Measurements from ENCODE around the gene SULT2B1.

The SULT2B1 gene

DNA sequence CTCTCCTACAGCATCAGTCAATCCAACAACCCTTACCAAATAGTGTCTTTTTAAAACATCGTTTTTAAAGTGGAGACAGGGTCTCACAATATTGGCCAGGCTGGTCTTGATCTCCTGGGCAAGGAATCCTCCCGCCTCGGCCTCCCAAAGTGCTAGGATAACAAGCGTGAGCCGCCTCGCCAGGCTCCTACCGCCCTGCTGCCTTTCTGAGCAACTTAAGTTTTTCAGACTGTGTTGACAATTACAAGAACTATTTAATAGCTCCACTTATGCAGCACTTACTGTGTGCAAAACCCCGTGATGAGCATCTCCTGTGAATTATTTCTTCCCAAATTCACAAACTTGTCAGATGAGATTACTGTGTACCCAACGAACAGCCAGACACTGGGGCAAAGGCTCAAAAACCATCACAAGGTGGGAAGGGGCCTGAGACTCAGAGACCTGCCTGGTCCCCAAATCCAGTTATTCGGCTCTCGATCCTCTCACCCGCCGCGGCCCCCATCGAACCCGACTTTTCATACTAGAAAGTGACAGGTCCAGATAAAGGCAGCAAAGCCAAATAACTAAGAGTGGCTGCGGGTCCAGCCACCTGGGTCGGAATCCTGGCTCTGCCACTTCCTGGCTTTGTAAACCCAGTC is 66.4 kb downstream of the SULT2B1 start:
- peak overlapping the region; percentile 95 for H3K4me3 Mint-ChIP-seq
- CTCF ChIA-PET = interaction anchor here (1.5 to 3.0 kb wide), 2 partner anchors 9 to 34 kb away, joined by 7 to 13 read pairs; no protein-coding TSS in a partner anchor
- peaks cover 52% of the 10 kb centered on the region for H3K4me1 Mint-ChIP-seq
- H3K27ac Mint-ChIP-seq = peak overlapping the region; percentile 97
- H3K27me3 Mint-ChIP-seq = peaks cover 4% of the 10 kb centered on the region
- H3K9me3 Mint-ChIP-seq = no peaks in the 10 kb centered on the region
- DNase-seq = no peak
- H3K36me3 Mint-ChIP-seq = peaks cover 57% of the 10 kb centered on the region

DNA sequence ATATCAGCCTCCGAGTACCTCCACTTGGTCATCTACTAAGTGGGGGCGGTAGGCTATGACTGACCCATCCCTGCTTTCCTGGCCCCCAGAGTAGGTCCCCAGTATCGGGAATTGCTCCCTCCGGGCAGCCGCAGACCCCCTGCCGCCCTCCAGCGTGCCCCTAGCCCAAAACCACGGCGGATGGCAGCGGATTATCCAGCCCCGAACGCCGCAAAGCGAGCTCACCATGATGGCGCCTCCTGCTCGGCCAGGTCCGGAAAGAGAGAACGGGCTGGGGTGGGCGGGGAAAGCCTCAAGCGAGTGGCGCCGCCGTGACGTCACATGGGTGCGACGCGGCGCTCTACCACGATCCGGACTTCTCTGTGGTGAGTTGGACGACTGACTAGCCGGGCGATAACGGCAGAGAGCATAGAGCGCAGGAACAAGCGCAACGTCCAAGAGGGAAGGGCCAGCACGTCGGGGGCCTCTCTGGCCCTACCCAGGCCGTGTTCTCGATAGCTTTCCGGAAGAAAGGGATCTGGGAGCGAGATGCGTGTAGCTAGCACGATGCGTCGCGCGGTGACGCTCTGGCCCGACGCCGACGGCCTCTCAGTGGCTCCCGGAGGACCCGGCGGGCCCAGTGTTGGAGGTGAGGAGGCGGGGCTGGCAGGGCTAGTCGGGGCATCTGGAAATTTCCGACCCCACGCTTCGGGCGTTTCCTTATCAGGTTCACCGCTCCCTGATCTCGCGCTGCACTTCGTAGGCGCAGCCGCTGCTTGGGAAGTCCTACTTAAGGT is 67.1 kb downstream of the SULT2B1 start, which contains the start of the genes RPL18 and SPHK2:
Gene RPL18, minus strand, starts transcription at position 263 of the 776 bp plus-strand sequence. Its CDS starts 35 bp downstream, at position 228.
Gene SPHK2, plus strand, starts transcription at position 591 of the 776 bp plus-strand sequence. CDS start 1,009 bp downstream, outside the sequence.
- DNase-seq = peak; percentile 96
- Mint-ChIP-seq H3K27me3 (peaks cover 4% of the 10 kb centered on the region), H3K4me3 (peak within 1 kb of the TSS; percentile 95), H3K27ac (peak within 1 kb of the TSS; percentile 97), H3K36me3 (peaks cover 57% of the 10 kb centered on the region), H3K4me1 (peaks cover 60% of the 10 kb centered on the region), H3K9me3 (no peaks in the 10 kb centered on the region)
- CTCF ChIA-PET = interaction anchor here (0.9 to 3.0 kb wide), 2 partner anchors 10 to 15 kb away, joined by 3 to 13 read pairs; no protein-coding TSS in a partner anchor

DNA sequence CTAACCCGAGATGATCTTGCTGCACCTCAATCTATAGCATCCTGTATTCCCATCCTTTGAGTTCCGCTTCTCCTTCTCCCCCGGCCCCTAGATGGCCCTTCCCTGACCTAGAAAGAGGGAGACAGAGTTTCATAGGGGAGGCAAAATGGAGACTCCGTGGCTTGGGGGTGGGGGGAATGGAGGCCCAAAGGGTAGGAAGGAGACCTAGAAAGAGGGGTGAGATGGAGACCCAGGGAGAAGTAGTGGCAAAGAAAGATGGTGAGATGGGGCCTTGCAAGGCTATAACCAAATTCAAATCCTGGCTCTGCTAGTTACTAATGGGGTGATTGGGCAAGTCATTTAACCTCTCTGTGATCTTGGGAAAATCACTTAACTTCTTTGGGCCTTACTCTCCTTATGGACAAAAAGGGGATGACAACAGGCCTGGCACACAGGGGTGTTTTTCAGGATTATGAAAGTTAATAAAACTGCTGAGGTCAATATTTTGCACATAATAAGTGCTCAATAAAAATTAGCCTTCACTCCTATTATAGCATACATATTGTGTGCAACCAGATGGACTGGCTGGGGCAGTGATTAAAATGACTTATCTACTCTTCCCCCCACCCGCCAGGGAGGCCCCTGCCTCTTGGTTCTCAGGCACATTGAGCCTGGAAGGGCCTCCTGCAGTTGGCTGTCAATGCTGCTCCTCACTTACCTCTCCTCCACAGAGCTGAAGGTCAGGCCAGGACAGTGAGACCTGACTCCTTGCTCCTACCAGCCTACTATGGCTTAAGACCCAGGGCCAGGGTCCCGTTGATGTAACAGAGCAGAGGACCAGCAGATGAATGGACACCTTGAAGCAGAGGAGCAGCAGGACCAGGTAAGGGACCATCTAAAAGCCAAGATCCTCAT is 68.0 kb downstream of the SULT2B1 start:
- Mint-ChIP-seq H3K9me3 (no peaks in the 10 kb centered on the region), H3K36me3 (peaks cover 56% of the 10 kb centered on the region), H3K27ac (peak overlapping the region; percentile 97), H3K4me1 (peaks cover 67% of the 10 kb centered on the region), H3K27me3 (peaks cover 4% of the 10 kb centered on the region), H3K4me3 (peak overlapping the region; percentile 95)
- no peak for DNase-seq
- CTCF ChIA-PET = interaction anchor here (0.9 kb wide), 1 partner anchor 14 kb away, joined by 3 read pairs; no protein-coding TSS in a partner anchor

- peak; percentile 18 for DNase-seq
- H3K9me3 Mint-ChIP-seq = no peaks in the 10 kb centered on the region
- peak overlapping the region; percentile 80 for H3K4me3 Mint-ChIP-seq
- H3K4me1 Mint-ChIP-seq = peaks cover 54% of the 10 kb centered on the region
- H3K36me3 Mint-ChIP-seq = peaks cover 30% of the 10 kb centered on the region
- peak overlapping the region; percentile 98 for H3K27ac Mint-ChIP-seq
- H3K27me3 Mint-ChIP-seq = peaks cover 4% of the 10 kb centered on the region
- CTCF ChIA-PET = interaction anchor here (1.9 kb wide), 1 partner anchor 15 kb away, joined by 7 read pairs; no protein-coding TSS in a partner anchor
Measured at GRCh38 chr19:48623556-48624066, 71.6 kb downstream of the SULT2B1 start.

- DNase-seq = peak; percentile 98
- H3K27me3 Mint-ChIP-seq = peaks cover 1% of the 10 kb centered on the region
- H3K4me1 Mint-ChIP-seq = peaks cover 53% of the 10 kb centered on the region
- H3K4me3 Mint-ChIP-seq = peak overlapping the region; percentile 80
- CTCF ChIA-PET = interaction anchor here (1.9 kb wide), 1 partner anchor 15 kb away, joined by 7 read pairs; no protein-coding TSS in a partner anchor
- H3K9me3 Mint-ChIP-seq = no peaks in the 10 kb centered on the region
- peak overlapping the region; percentile 98 for H3K27ac Mint-ChIP-seq
- peaks cover 29% of the 10 kb centered on the region for H3K36me3 Mint-ChIP-seq
Measured at GRCh38 chr19:48624067-48624594, 72.2 kb downstream of the SULT2B1 start.

DNA sequence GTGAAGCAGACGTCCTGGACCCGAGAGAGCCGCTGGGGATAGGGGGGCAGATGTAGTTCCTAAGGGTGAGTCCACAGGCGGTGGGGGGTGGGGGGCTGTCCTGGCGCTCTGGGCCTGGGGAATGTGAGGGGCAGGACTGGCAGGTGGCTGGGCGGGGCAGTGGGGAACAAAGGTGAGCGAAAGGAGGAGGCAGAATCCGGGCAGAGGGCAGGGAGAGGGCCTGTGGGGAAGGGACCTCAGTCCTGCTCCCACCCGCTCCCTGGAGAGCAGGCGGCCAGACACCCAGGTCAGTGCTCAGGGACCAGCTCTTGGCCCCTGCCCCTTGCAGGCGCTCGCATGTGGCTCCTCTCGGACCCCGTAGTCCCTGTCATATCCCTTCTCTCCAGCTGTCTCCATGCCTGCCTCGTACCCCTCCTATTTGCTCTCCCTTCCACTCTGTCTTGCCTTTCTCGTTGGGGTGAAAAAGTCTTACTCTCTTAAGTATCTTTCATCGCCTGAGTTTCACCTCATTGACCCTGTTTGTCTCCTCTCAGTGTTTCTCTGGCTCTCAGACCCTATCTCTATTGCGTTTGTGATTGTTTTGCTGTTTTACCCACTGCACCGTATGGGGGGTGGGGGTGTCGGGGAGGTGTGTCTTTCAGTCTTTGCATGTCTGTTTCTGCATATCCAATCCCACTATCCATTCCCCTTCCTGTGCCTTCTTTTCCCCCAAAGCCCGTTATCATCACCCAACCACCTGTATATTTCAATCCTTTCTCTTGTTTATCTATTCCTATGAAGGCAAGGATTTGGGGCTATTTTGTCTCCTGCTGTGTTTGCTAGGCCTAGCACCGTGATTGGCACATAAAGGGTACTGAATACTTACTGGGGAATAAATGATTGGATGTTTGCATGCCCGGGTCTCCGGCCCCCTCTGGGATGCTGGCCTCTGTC is 73.1 kb downstream of the SULT2B1 start:
- CTCF ChIA-PET = no interaction called here
- Mint-ChIP-seq H3K4me1 (peaks cover 48% of the 10 kb centered on the region), H3K4me3 (peak overlapping the region; percentile 80), H3K27me3 (no peaks in the 10 kb centered on the region), H3K36me3 (peaks cover 29% of the 10 kb centered on the region), H3K9me3 (no peaks in the 10 kb centered on the region), H3K27ac (peak overlapping the region; percentile 98)
- no peak for DNase-seq

DNA sequence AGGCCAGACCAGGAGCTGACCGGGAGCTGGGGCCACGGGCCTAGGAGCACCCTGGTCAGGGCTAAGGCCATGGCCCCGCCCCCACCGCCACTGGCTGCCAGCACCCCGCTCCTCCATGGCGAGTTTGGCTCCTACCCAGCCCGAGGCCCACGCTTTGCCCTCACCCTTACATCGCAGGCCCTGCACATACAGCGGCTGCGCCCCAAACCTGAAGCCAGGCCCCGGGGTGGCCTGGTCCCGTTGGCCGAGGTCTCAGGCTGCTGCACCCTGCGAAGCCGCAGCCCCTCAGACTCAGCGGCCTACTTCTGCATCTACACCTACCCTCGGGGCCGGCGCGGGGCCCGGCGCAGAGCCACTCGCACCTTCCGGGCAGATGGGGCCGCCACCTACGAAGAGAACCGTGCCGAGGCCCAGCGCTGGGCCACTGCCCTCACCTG is 73.9 kb downstream of the SULT2B1 start:
- CTCF ChIA-PET = no interaction called here
- H3K36me3 Mint-ChIP-seq = peaks cover 30% of the 10 kb centered on the region
- no peak overlapping the region for H3K4me3 Mint-ChIP-seq
- peaks cover 54% of the 10 kb centered on the region for H3K4me1 Mint-ChIP-seq
- H3K9me3 Mint-ChIP-seq = no peaks in the 10 kb centered on the region
- DNase-seq = no peak
- no peaks in the 10 kb centered on the region for H3K27me3 Mint-ChIP-seq
- no peak overlapping the region for H3K27ac Mint-ChIP-seq

DNA sequence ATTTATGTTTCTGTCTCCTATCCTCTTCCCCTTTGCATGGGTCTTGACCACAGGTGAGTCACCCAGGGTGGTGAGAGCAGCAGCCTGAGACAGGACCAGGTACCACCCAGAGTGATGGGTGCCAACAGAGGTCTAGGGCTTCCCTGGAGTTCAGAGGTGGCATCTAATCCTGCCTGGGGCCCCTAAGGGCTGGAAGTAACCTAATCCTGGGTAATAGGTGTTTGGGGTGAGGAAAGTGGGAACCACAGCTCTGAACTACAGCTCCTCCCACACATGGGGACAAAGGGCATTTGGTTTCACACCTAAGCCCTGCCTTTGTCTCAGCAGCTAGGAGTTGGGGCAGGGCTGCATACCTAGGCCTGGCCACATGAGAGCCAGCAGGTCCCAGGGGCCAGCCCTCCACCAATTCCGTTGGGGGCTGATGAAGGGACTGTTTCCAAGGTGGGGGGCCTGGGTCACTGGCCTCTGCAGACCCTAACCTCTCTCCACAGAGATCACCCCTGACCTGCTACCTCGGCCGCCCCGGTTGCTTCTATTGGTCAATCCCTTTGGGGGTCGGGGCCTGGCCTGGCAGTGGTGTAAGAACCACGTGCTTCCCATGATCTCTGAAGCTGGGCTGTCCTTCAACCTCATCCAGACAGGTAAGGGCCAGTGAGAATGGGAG is 75.4 kb downstream of the SULT2B1 start:
- no peaks in the 10 kb centered on the region for H3K27me3 Mint-ChIP-seq
- H3K4me1 Mint-ChIP-seq = peaks cover 56% of the 10 kb centered on the region
- H3K27ac Mint-ChIP-seq = peak overlapping the region; percentile 46
- no peak for DNase-seq
- H3K36me3 Mint-ChIP-seq = peaks cover 30% of the 10 kb centered on the region
- no peak overlapping the region for H3K4me3 Mint-ChIP-seq
- no peaks in the 10 kb centered on the region for H3K9me3 Mint-ChIP-seq
- CTCF ChIA-PET = no interaction called here

DNA sequence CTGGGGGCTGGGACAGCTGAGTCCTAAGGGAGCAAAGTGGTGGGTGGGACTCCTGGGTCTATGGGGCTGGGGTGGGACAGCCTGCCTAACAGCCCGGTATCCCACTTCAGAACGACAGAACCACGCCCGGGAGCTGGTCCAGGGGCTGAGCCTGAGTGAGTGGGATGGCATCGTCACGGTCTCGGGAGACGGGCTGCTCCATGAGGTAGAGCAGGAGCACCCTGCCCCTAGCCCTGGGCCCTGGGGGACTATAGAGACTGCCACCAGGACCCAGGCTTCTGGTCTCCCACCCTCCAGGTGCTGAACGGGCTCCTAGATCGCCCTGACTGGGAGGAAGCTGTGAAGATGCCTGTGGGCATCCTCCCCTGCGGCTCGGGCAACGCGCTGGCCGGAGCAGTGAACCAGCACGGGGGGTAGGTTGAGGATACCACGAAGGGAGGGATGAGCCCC is 75.9 kb downstream of the SULT2B1 start:
- peaks cover 59% of the 10 kb centered on the region for H3K4me1 Mint-ChIP-seq
- no peaks in the 10 kb centered on the region for H3K27me3 Mint-ChIP-seq
- no peak overlapping the region for H3K4me3 Mint-ChIP-seq
- H3K27ac Mint-ChIP-seq = no peak overlapping the region
- DNase-seq = no peak
- no peaks in the 10 kb centered on the region for H3K9me3 Mint-ChIP-seq
- CTCF ChIA-PET = no interaction called here
- H3K36me3 Mint-ChIP-seq = peaks cover 33% of the 10 kb centered on the region

GRCh38 chr19:48628486-48629296 is 76.7 kb downstream of the SULT2B1 start:
- Mint-ChIP-seq H3K4me1 (peaks cover 58% of the 10 kb centered on the region), H3K36me3 (peaks cover 28% of the 10 kb centered on the region), H3K27me3 (no peaks in the 10 kb centered on the region)

GRCh38 chr19:48629297-48629598 is 77.3 kb downstream of the SULT2B1 start:
- CTCF ChIA-PET = interaction anchor here (0.9 kb wide), 1 partner anchor 16 kb away, joined by 3 read pairs; the partner anchor contains the start of gene CA11
- H3K4me3 Mint-ChIP-seq = no peak overlapping the region
- no peak for DNase-seq
- H3K36me3 Mint-ChIP-seq = peaks cover 25% of the 10 kb centered on the region
- no peak overlapping the region for H3K27ac Mint-ChIP-seq
- peaks cover 58% of the 10 kb centered on the region for H3K4me1 Mint-ChIP-seq
- H3K27me3 Mint-ChIP-seq = no peaks in the 10 kb centered on the region
- no peaks in the 10 kb centered on the region for H3K9me3 Mint-ChIP-seq

More at GRCh38 chr19:48628486-48629296, 76.7 kb downstream of the SULT2B1 start:
- Mint-ChIP-seq H3K9me3 (no peaks in the 10 kb centered on the region), H3K4me3 (no peak overlapping the region), H3K27ac (no peak overlapping the region)
- CTCF ChIA-PET = interaction anchor here (0.9 kb wide), 1 partner anchor 17 kb away, joined by 3 read pairs; the partner anchor contains the start of gene CA11
- DNase-seq = no peak

Measured in activated naive CD4-positive, alpha-beta T cell treated with anti-CD3 and anti-CD28 coated beads, Interleukin-2, amount 10 ng/mL, durations not matched to agents 7 days and 5 days (primary cell).